Large intestine (tissue), 3 donors: ENCODE measurements around the gene F9. TPM values are rescaled to one million over a fixed set of nuclear protein-coding genes. Genes with fewer than 3 reads are reported as not detected.

Experiments
- DNase-seq, 2 donors: peaks; one replicate each; pipeline versions ENCODE4 v3.0.0 to v3.0.0-alpha.2; 2013
- H3K27ac ChIP-seq: one replicate; pipeline ENCODE4 v1.5.1; 2013; ENCODE audit warnings: low read length
- H3K27me3 ChIP-seq: 2 replicates; pipeline ENCODE4 v1.6.1; 2013; ENCODE audit warnings: low read length; ENCODE audit not compliant: control insufficient read depth, insufficient read depth
- H3K36me3 ChIP-seq: 2 replicates; pipeline ENCODE4 v1.6.1; 2013; ENCODE audit warnings: low read length; ENCODE audit not compliant: control insufficient read depth, insufficient read depth
- H3K4me1 ChIP-seq: one replicate; pipeline ENCODE4 v1.6.1; 2013; ENCODE audit warnings: low read length; ENCODE audit not compliant: control insufficient read depth, insufficient read depth
- H3K4me3 ChIP-seq: one replicate; pipeline ENCODE4 v1.5.1; 2013; ENCODE audit warnings: low read length
- H3K9me3 ChIP-seq: one replicate; pipeline ENCODE4 v1.6.1; 2013; ENCODE audit warnings: mild to moderate bottlenecking, low read depth, low read length, moderate library complexity; ENCODE audit not compliant: control insufficient read depth
- WGBS: methylation state at CpG from one replicate; pipeline ENCODE4 v1.1.5; 2013; ENCODE audit warnings: low lambda C conversion rate; ENCODE audit not compliant: insufficient coverage; 5-methylcytosine and 5-hydroxymethylcytosine counted together
- polyA plus RNA-seq: library from polyadenylated mRNA; unstranded; fragments of 120-200 nt; gene quantifications from one replicate; pipeline ENCODE4 v1.2.1, GENCODE V29; 2013

F9 gene
- polyA plus RNA-seq, 1 donor, result not detected

- H3K27ac ChIP-seq, result no peak overlapping the region
Observed at GRCh38 chrX:139542652-139543051, 12.1 kb downstream of the F9 start.

GRCh38 chrX:139543920-139544319 is 13.4 kb downstream of the F9 start:
- Histone ChIP-seq H3K4me1 (no peaks in the 10 kb centered on the region), H3K9me3 (no peaks in the 10 kb centered on the region), H3K27me3 (no peaks in the 10 kb centered on the region), H3K4me3 (no peak overlapping the region), H3K27ac (no peak overlapping the region), H3K36me3 (no peaks in the 10 kb centered on the region)
- DNase-seq, result no peak
- no CpG with 5 or more reads among the region's 4 CpGs for WGBS

More at GRCh38 chrX:139542652-139543051, 12.1 kb downstream of the F9 start:
- DNase-seq, result no peak
- H3K9me3 ChIP-seq, result no peaks in the 10 kb centered on the region
- no peaks in the 10 kb centered on the region for H3K36me3 ChIP-seq
- no CpG with 5 or more reads among the region's 1 CpG for WGBS
- no peak overlapping the region for H3K4me3 ChIP-seq
- H3K27me3 ChIP-seq, result no peaks in the 10 kb centered on the region
- no peaks in the 10 kb centered on the region for H3K4me1 ChIP-seq

GRCh38 chrX:139544591-139544990 is 14.1 kb downstream of the F9 start:
- WGBS, result no CpG with 5 or more reads among the region's 3 CpGs
- no peak overlapping the region for H3K27ac ChIP-seq
- no peaks in the 10 kb centered on the region for H3K27me3 ChIP-seq
- no peak overlapping the region for H3K4me3 ChIP-seq
- no peaks in the 10 kb centered on the region for H3K4me1 ChIP-seq
- DNase-seq, result no peak
- H3K9me3 ChIP-seq, result no peaks in the 10 kb centered on the region
- H3K36me3 ChIP-seq, result no peaks in the 10 kb centered on the region

GRCh38 chrX:139554376-139554775 is 23.8 kb downstream of the F9 start:
- DNase-seq, result no peak
- no peak overlapping the region for H3K27ac ChIP-seq
- H3K27me3 ChIP-seq, result no peaks in the 10 kb centered on the region
- H3K4me3 ChIP-seq, result no peak overlapping the region
- H3K4me1 ChIP-seq, result no peaks in the 10 kb centered on the region
- no peaks in the 10 kb centered on the region for H3K9me3 ChIP-seq
- H3K36me3 ChIP-seq, result no peaks in the 10 kb centered on the region

GRCh38 chrX:139554991-139555675 is 24.6 kb downstream of the F9 start:
- DNase-seq, result peak in 1 of 2 donors; percentile 3
- no peaks in the 10 kb centered on the region for H3K9me3 ChIP-seq
- no peaks in the 10 kb centered on the region for H3K27me3 ChIP-seq
- H3K4me1 ChIP-seq, result no peaks in the 10 kb centered on the region
- no peaks in the 10 kb centered on the region for H3K36me3 ChIP-seq
- no peak overlapping the region for H3K27ac ChIP-seq
- WGBS, result no CpG with 5 or more reads among the region's 26 CpGs
- no peak overlapping the region for H3K4me3 ChIP-seq

GRCh38 chrX:139559383-139560042 is 29.0 kb downstream of the F9 start:
- WGBS, result no CpG with 5 or more reads among the region's 9 CpGs

GRCh38 chrX:139560221-139560620 is 29.7 kb downstream of the F9 start:
- Histone ChIP-seq H3K9me3 (no peaks in the 10 kb centered on the region), H3K4me3 (no peak overlapping the region), H3K4me1 (no peaks in the 10 kb centered on the region), H3K36me3 (no peaks in the 10 kb centered on the region), H3K27me3 (no peaks in the 10 kb centered on the region), H3K27ac (no peak overlapping the region)
- no peak for DNase-seq

More at GRCh38 chrX:139559383-139560042, 29.0 kb downstream of the F9 start:
- H3K4me1 ChIP-seq, result no peaks in the 10 kb centered on the region
- H3K27me3 ChIP-seq, result no peaks in the 10 kb centered on the region
- no peak overlapping the region for H3K27ac ChIP-seq
- H3K36me3 ChIP-seq, result no peaks in the 10 kb centered on the region
- no peaks in the 10 kb centered on the region for H3K9me3 ChIP-seq
- H3K4me3 ChIP-seq, result no peak overlapping the region
- peak; percentile 4 to 19 for DNase-seq

GRCh38 chrX:139563251-139563650 is 32.7 kb downstream of the F9 start:
- H3K4me1 ChIP-seq, result no peaks in the 10 kb centered on the region
- no peak overlapping the region for H3K4me3 ChIP-seq
- no peaks in the 10 kb centered on the region for H3K36me3 ChIP-seq
- H3K27me3 ChIP-seq, result no peaks in the 10 kb centered on the region
- H3K27ac ChIP-seq, result no peak overlapping the region
- no peaks in the 10 kb centered on the region for H3K9me3 ChIP-seq
- WGBS, result no CpG with 5 or more reads among the region's 5 CpGs
- no peak for DNase-seq

GRCh38 chrX:139566981-139567380 is 36.4 kb downstream of the F9 start:
- WGBS, result no CpG with 5 or more reads among the region's 1 CpG

GRCh38 chrX:139581068-139581467 is 50.5 kb downstream of the F9 start:
- no peak overlapping the region for H3K27ac ChIP-seq
- no CpG with 5 or more reads among the region's 4 CpGs for WGBS
- no peak overlapping the region for H3K4me3 ChIP-seq
- no peak for DNase-seq
- no peaks in the 10 kb centered on the region for H3K27me3 ChIP-seq
- no peaks in the 10 kb centered on the region for H3K36me3 ChIP-seq
- H3K9me3 ChIP-seq, result no peaks in the 10 kb centered on the region
- no peaks in the 10 kb centered on the region for H3K4me1 ChIP-seq

More at GRCh38 chrX:139566981-139567380, 36.4 kb downstream of the F9 start:
- Histone ChIP-seq H3K36me3 (no peaks in the 10 kb centered on the region), H3K4me3 (no peak overlapping the region), H3K27ac (no peak overlapping the region), H3K27me3 (no peaks in the 10 kb centered on the region), H3K9me3 (no peaks in the 10 kb centered on the region), H3K4me1 (no peaks in the 10 kb centered on the region)
- DNase-seq, result no peak

GRCh38 chrX:139585613-139586012 is 55.1 kb downstream of the F9 start:
- 83% methylated on average over 2 of the region's 5 CpGs for WGBS
- no peak for DNase-seq

More at GRCh38 chrX:139585613-139586012, 55.1 kb downstream of the F9 start:
- no peak overlapping the region for H3K27ac ChIP-seq
- H3K4me1 ChIP-seq, result no peaks in the 10 kb centered on the region
- no peaks in the 10 kb centered on the region for H3K9me3 ChIP-seq
- no peaks in the 10 kb centered on the region for H3K36me3 ChIP-seq
- no peak overlapping the region for H3K4me3 ChIP-seq
- no peaks in the 10 kb centered on the region for H3K27me3 ChIP-seq
